ENCODE results near the gene NAGLU. TPM values are rescaled to one million over a fixed set of nuclear protein-coding genes. Genes with fewer than 3 reads are reported as not detected.

Gene NAGLU
- total RNA-seq, 4 donors from 2014 or later = 16.4 to 30.1 (median 24.1) TPM

GRCh38 chr17:42584880-42585279, 48.8 kb downstream of the NAGLU start:
- Histone ChIP-seq H3K9me3 (no peaks in the 10 kb centered on the region), H3K27me3 (no peaks in the 10 kb centered on the region), H3K27ac (peak overlapping the region in 1 of 4 donors; percentile 61), H3K4me1 (peaks cover 14 to 29% of the 10 kb centered on the region in 2 donors), H3K36me3 (peaks cover 0 to 97% of the 10 kb centered on the region in 2 donors), H3K4me3 (no peak overlapping the region)
- in situ Hi-C loops (cut with MboI; ENCODE audit: low sequenced_read_pairs in 4 of 4) (loop anchor here (10.0 to 25.0 kb wide), 4 partner anchors 100 to 180 kb away; partner anchors contain the start of genes CCR10 (in 3 of the 4), CNTNAP1 (in 3 of the 4), PLEKHH3 (in 2 of the 4) and RAMP2 (in 2 of the 4)), intact Hi-C loops (cut with DNase I; ENCODE audit: low total_unique reads) (no loop called here)
- ATAC-seq (no peak), DNase-seq (no peak)
- no peak for TF ChIP-seq CTCF (IDR thresholded peaks at IDR 0.05 in 4 of 5, conservative IDR thresholded peaks at IDR 0.05 in 1 of 5)
- TF ChIP-seq POLR2A (IDR thresholded peaks at IDR 0.05) = no peak

- Histone ChIP-seq H3K27me3 (no peaks in the 10 kb centered on the region), H3K4me3 (no peak overlapping the region), H3K36me3 (peaks cover 0 to 97% of the 10 kb centered on the region in 2 donors), H3K9me3 (no peaks in the 10 kb centered on the region), H3K27ac (peak overlapping the region in 3 of 4 donors; percentile 4 to 61 (median 46)), H3K4me1 (peaks cover 14 to 29% of the 10 kb centered on the region in 2 donors)
- ATAC-seq = peak in 1 of 2 donors; percentile 32
- no peak for TF ChIP-seq POLR2A (IDR thresholded peaks at IDR 0.05)
- no peak for TF ChIP-seq CTCF (IDR thresholded peaks at IDR 0.05 in 4 of 5, conservative IDR thresholded peaks at IDR 0.05 in 1 of 5)
- DNase-seq = no peak
- intact Hi-C loops (cut with DNase I; ENCODE audit: low total_unique reads) = no loop called here
- in situ Hi-C loops (cut with MboI; ENCODE audit: low sequenced_read_pairs in 4 of 4) = loop anchor here (10.0 to 25.0 kb wide), 4 partner anchors 99 to 179 kb away; partner anchors contain the start of genes CCR10 (in 3 of the 4), CNTNAP1 (in 3 of the 4), PLEKHH3 (in 2 of the 4) and RAMP2 (in 2 of the 4)
Observed at GRCh38 chr17:42585353-42585752, 49.3 kb downstream of the NAGLU start.

GRCh38 chr17:42586514-42587230, 50.6 kb downstream of the NAGLU start:
- no peaks in the 10 kb centered on the region for H3K27me3 ChIP-seq
- H3K4me3 ChIP-seq = no peak overlapping the region
- intact Hi-C loops (cut with DNase I; ENCODE audit: low total_unique reads) = no loop called here
- peaks cover 0 to 97% of the 10 kb centered on the region in 2 donors for H3K36me3 ChIP-seq
- in situ Hi-C loops (cut with MboI; ENCODE audit: low sequenced_read_pairs in 4 of 4) = loop anchor here (10.0 to 25.0 kb wide), 4 partner anchors 98 to 178 kb away; partner anchors contain the start of genes CCR10 (in 3 of the 4), CNTNAP1 (in 3 of the 4), PLEKHH3 (in 2 of the 4) and RAMP2 (in 2 of the 4)
- ATAC-seq = peak in 1 of 2 donors; percentile 19
- no peaks in the 10 kb centered on the region for H3K9me3 ChIP-seq
- peaks cover 14 to 29% of the 10 kb centered on the region in 2 donors for H3K4me1 ChIP-seq
- peak overlapping the region in 3 of 4 donors; percentile 13 to 61 (median 59) for H3K27ac ChIP-seq
- DNase-seq = no peak
- TF ChIP-seq POLR2A (IDR thresholded peaks at IDR 0.05) = no peak
- TF ChIP-seq CTCF (IDR thresholded peaks at IDR 0.05 in 4 of 5, conservative IDR thresholded peaks at IDR 0.05 in 1 of 5) = no peak

DNA sequence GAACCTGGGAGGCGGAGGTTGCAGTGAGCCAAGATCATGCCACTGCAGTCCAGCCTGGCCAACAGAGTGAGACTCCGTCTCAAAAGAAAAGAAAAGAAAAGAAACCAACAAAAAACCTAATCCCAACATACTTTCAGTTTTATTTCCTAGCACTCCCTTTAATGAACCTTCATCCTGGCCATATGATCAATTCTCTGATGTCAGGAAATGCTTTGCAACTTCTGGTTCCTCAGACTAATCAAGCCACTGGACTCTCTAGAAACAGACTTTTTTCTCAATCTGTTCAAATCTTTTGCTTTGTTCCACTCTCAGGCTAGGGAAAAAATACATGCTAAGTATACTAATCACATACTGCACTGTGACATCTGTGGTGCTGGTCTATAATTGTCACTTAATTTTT, 54.8 kb downstream of the NAGLU start:
- DNase-seq (no peak), ATAC-seq (no peak)
- Histone ChIP-seq H3K36me3 (peaks cover 0 to 60% of the 10 kb centered on the region in 2 donors), H3K4me3 (no peak overlapping the region), H3K9me3 (no peaks in the 10 kb centered on the region), H3K27me3 (no peaks in the 10 kb centered on the region), H3K27ac (no peak overlapping the region), H3K4me1 (peaks cover 14 to 22% of the 10 kb centered on the region in 2 donors)
- in situ Hi-C loops (cut with MboI; ENCODE audit: low sequenced_read_pairs in 4 of 4) = loop anchor here in 2 of 4 donors (25.0 kb wide), 2 partner anchors 96 to 171 kb away; partner anchors contain the start of genes CCR10 (in 2 of the 2), CNTNAP1 (in 2 of the 2), PLEKHH3 (in 2 of the 2) and RAMP2 (in 1 of the 2)
- intact Hi-C loops (cut with DNase I; ENCODE audit: low total_unique reads) = no loop called here
- TF ChIP-seq POLR2A (IDR thresholded peaks at IDR 0.05) (no peak), CTCF (IDR thresholded peaks at IDR 0.05 in 4 of 5, conservative IDR thresholded peaks at IDR 0.05 in 1 of 5) (no peak)
